ENCODE data around the gene DQX1. TPM values are rescaled to one million over a fixed set of nuclear protein-coding genes. Genes with fewer than 3 reads are reported as not detected.
A peak's percentile ranks its signal among the peaks of the same experiment; 100 is the strongest.

The DQX1 gene
- polyA plus RNA-seq, 1 donor (not counting 4 experiments of a cell fraction or from before 2014, with no cell fraction given), result 5.9 TPM

DNA sequence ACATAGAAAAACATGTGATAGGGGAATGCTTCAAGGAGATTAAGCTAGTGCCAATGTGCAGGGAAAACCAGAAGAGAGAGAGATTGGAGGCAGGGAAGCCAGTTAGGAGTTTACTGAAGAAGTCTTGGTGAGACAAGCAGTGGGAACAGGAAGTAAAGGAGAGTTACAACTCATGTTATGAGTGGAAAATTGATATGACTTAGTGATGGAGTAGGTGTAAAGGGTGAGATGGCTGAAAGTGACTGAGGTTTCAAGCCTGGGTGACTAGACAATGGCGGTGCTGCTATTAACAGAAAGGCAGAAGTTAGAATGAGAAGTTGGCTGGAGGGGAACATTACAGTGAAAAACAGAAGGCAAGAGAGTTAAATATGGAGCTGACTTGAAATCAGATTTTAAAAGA lies 45.0 kb upstream of the DQX1 start:
- no peak for FAIRE-seq
- no peak overlapping the region for H3K4me3 ChIP-seq (ENCODE audit: control insufficient read depth in 2 of 3, extremely low read depth in 1 of 3, insufficient read depth in 2 of 3, low read depth in 1 of 3, low read length in 3 of 3)
- no peak overlapping the region for H3K9ac ChIP-seq (ENCODE audit: control insufficient read depth, extremely low read depth, insufficient read depth, low read length)
- no peaks in the 10 kb centered on the region for H3K36me3 ChIP-seq (ENCODE audit: control insufficient read depth in 2 of 2, extremely low read depth in 1 of 2, insufficient read depth in 2 of 2, low read length in 2 of 2)
- TF ChIP-seq, protein P1, sequence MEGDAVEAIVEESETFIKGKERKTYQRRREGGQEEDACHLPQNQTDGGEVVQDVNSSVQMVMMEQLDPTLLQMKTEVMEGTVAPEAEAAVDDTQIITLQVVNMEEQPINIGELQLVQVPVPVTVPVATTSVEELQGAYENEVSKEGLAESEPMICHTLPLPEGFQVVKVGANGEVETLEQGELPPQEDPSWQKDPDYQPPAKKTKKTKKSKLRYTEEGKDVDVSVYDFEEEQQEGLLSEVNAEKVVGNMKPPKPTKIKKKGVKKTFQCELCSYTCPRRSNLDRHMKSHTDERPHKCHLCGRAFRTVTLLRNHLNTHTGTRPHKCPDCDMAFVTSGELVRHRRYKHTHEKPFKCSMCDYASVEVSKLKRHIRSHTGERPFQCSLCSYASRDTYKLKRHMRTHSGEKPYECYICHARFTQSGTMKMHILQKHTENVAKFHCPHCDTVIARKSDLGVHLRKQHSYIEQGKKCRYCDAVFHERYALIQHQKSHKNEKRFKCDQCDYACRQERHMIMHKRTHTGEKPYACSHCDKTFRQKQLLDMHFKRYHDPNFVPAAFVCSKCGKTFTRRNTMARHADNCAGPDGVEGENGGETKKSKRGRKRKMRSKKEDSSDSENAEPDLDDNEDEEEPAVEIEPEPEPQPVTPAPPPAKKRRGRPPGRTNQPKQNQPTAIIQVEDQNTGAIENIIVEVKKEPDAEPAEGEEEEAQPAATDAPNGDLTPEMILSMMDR (optimal IDR thresholded peaks at IDR 0.05 in 1 of 3, IDR thresholded peaks at IDR 0.05 in 1 of 3, conservative IDR thresholded peaks at IDR 0.05 in 1 of 3; ENCODE audit: extremely low read depth in 1 of 3, insufficient read depth in 2 of 3, low read length in 3 of 3), result no peak
- TF ChIP-seq EZH2 (IDR thresholded peaks at IDR 0.05; ENCODE audit: low read length), result no peak
- no peaks in the 10 kb centered on the region for H3K9me3 ChIP-seq (ENCODE audit: control insufficient read depth, low read depth, low read length)
- H3K27me3 ChIP-seq (ENCODE audit: control insufficient read depth, extremely low read depth, insufficient read depth, low read length), result no peaks in the 10 kb centered on the region
- peak overlapping the region; percentile 44 for H2AFZ ChIP-seq (ENCODE audit: control insufficient read depth, low read length)
- DNase-seq (ENCODE audit: low read depth, low spot score), result no peak
- H3K4me2 ChIP-seq (ENCODE audit: control insufficient read depth, extremely low read depth, insufficient read depth, low read depth, low read length), result no peak overlapping the region
- dilution Hi-C loops (cut with MboI; ENCODE audit: extremely low pct_ligation_motif_present, low sequenced_read_pairs), result no loop called here
- H3K79me2 ChIP-seq (ENCODE audit: control insufficient read depth, insufficient read depth, low read length), result no peaks in the 10 kb centered on the region
- no peaks in the 10 kb centered on the region for H3K9me1 ChIP-seq (ENCODE audit: control insufficient read depth, extremely low read depth, insufficient read depth, low read length)
- no peak overlapping the region for H3K27ac ChIP-seq (ENCODE audit: control insufficient read depth, insufficient read depth, low read length)
- H3K4me1 ChIP-seq (ENCODE audit: control insufficient read depth, extremely low read depth, insufficient read depth, low read length), result peaks cover 37% of the 10 kb centered on the region
- H4K20me1 ChIP-seq (ENCODE audit: control insufficient read depth, extremely low read depth, insufficient read depth, low read length), result no peaks in the 10 kb centered on the region

DNA sequence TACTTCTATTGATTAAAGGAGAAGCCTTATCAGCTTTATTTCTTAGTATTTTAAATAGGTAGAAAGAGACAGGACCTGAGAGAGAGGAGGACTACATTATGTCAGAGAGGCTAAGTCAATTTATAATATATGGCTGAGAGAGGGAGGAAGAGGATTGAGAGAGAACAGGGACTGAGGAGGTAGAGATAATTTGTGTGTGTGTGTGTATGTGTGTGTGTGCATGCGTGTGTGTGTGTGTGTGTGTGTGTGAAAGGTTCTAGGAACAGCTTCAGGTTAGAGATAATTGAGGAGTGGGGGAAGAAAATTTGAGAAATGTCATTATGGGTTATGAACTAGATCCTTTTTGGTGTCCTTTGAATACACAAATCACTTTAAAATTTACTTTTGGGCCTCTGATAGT lies 43.7 kb upstream of the DQX1 start:
- Histone ChIP-seq H3K9me3 (ENCODE audit: control insufficient read depth, low read depth, low read length) (no peaks in the 10 kb centered on the region), H2AFZ (ENCODE audit: control insufficient read depth, low read length) (no peak overlapping the region), H4K20me1 (ENCODE audit: control insufficient read depth, extremely low read depth, insufficient read depth, low read length) (no peaks in the 10 kb centered on the region), H3K4me1 (ENCODE audit: control insufficient read depth, extremely low read depth, insufficient read depth, low read length) (peaks cover 38% of the 10 kb centered on the region), H3K36me3 (ENCODE audit: control insufficient read depth in 2 of 2, extremely low read depth in 1 of 2, insufficient read depth in 2 of 2, low read length in 2 of 2) (no peaks in the 10 kb centered on the region), H3K9ac (ENCODE audit: control insufficient read depth, extremely low read depth, insufficient read depth, low read length) (no peak overlapping the region), H3K27ac (ENCODE audit: control insufficient read depth, insufficient read depth, low read length) (no peak overlapping the region), H3K4me3 (ENCODE audit: control insufficient read depth in 2 of 3, extremely low read depth in 1 of 3, insufficient read depth in 2 of 3, low read depth in 1 of 3, low read length in 3 of 3) (no peak overlapping the region), H3K79me2 (ENCODE audit: control insufficient read depth, insufficient read depth, low read length) (no peaks in the 10 kb centered on the region), H3K27me3 (ENCODE audit: control insufficient read depth, extremely low read depth, insufficient read depth, low read length) (no peaks in the 10 kb centered on the region), H3K4me2 (ENCODE audit: control insufficient read depth, extremely low read depth, insufficient read depth, low read depth, low read length) (no peak overlapping the region), H3K9me1 (ENCODE audit: control insufficient read depth, extremely low read depth, insufficient read depth, low read length) (no peaks in the 10 kb centered on the region)
- dilution Hi-C loops (cut with MboI; ENCODE audit: extremely low pct_ligation_motif_present, low sequenced_read_pairs), result no loop called here
- TF ChIP-seq EZH2 (IDR thresholded peaks at IDR 0.05; ENCODE audit: low read length), result no peak
- TF ChIP-seq, protein P1 (optimal IDR thresholded peaks at IDR 0.05 in 1 of 3, IDR thresholded peaks at IDR 0.05 in 1 of 3, conservative IDR thresholded peaks at IDR 0.05 in 1 of 3; ENCODE audit: extremely low read depth in 1 of 3, insufficient read depth in 2 of 3, low read length in 3 of 3), result no peak
- DNase-seq (ENCODE audit: low read depth, low spot score) (no peak), FAIRE-seq (no peak)

Measured in keratinocyte (primary cell).